BJ (cell line): ENCODE measurements around the gene VRK2. TPM values are rescaled to one million over a fixed set of nuclear protein-coding genes. Genes with fewer than 3 reads are reported as not detected.
"Not testable (repeated sequence)": the region's sequence is repeated elsewhere in the genome, so short reads cannot be mapped to it uniquely, and the experiment has no call there.

Experiments
- CTCF ChIA-PET: fragments of 350-600 bp; formaldehyde crosslinking; extraction: SDS; loops from one replicate; lab custom pipeline; 2021; ENCODE audit warnings: antibody characterized with exemption, inconsistent platforms; lab: Yijun Ruan, JAX
- POLR2A ChIA-PET: fragments of 300-600 bp; sonication (Branson Sonifier 250); formaldehyde crosslinking; extraction: SDS; loops from one replicate; lab custom pipeline; 2021; ENCODE audit warnings: antibody characterized with exemption; lab: Charles Lee
- DNase-seq: peaks from one replicate; pipeline ENCODE4 v3.0.0-alpha.2; 2011; ENCODE audit warnings: low read depth
- H3K27me3 ChIP-seq: 2 replicates; pipeline ENCODE4 v1.6.0; 2011; ENCODE audit warnings: low read length; ENCODE audit not compliant: control insufficient read depth, insufficient read depth
- H3K36me3 ChIP-seq: 2 replicates; pipeline ENCODE4 v1.5.1; 2011; ENCODE audit warnings: low read length; ENCODE audit not compliant: control insufficient read depth, insufficient read depth
- H3K4me3 ChIP-seq: 2 replicates; pipeline ENCODE4 v1.5.1; 2011; ENCODE audit warnings: low read depth, mild to moderate bottlenecking, control low read depth, low read length
- CTCF ChIP-seq: IDR thresholded peaks from 2 replicates; pipeline ENCODE4 v1.5.1; 2011; ENCODE audit warnings: low read depth, mild to moderate bottlenecking, control low read depth, inconsistent platforms, low read length, moderate library complexity; ENCODE audit not compliant: insufficient read depth
- polyA plus RNA-seq: library from polyadenylated mRNA; depleted of rRNA; stranded (reverse); fragments of >200 nt; gene quantifications from 2 replicates; pipeline ENCODE4 v1.2.3, GENCODE V29; 2011

VRK2 gene
- polyA plus RNA-seq, 1 experiment = 11.9 TPM

GRCh38 chr2:58156780-58157179 is 110.2 kb downstream of the VRK2 start:
- Histone ChIP-seq H3K4me3 (no peak overlapping the region), H3K27me3 (no peaks in the 10 kb centered on the region), H3K36me3 (no peaks in the 10 kb centered on the region)
- POLR2A ChIA-PET = no interaction called here
- CTCF ChIA-PET = interaction anchor here (0.8 kb wide), 2 partner anchors 9 to 207 kb away, joined by 3 read pairs; no protein-coding TSS in a partner anchor
- peak; percentile 83 for DNase-seq
- no peak for TF ChIP-seq CTCF

DNA sequence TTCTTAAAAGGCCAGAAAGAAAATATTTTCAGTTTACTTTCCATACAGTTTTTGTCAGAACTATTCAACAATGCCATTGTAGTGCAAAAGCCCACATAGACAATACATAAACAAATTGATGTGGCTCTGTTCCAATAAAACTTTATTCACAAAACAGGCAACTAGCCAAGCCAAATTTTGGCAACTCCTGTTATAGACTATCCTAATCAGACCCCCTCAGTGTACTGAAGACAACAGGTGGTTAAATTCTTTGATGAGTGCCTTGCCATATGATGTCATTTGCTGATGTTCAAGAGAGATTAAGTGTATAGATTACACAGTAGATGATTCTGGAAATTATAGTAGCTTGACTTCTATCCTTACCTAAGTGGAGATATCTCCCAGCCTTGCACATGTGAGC is 111.1 kb downstream of the VRK2 start:
- Histone ChIP-seq H3K4me3 (no peak overlapping the region), H3K27me3 (no peaks in the 10 kb centered on the region), H3K36me3 (0 out of 2 replicates have a peak, but pooled peaks cover 1% of the 10 kb centered on the region)
- DNase-seq = no peak
- CTCF ChIA-PET = interaction anchor here (1.3 kb wide), 1 partner anchor 9 kb away, joined by 3 read pairs; no protein-coding TSS in a partner anchor
- POLR2A ChIA-PET = no interaction called here
- no peak for TF ChIP-seq CTCF

GRCh38 chr2:58158481-58158880 is 111.9 kb downstream of the VRK2 start:
- DNase-seq = no peak
- no peaks in the 10 kb centered on the region for H3K27me3 ChIP-seq
- ChIA-PET CTCF (interaction anchor here (1.3 kb wide), 1 partner anchor 9 kb away, joined by 3 read pairs; no protein-coding TSS in a partner anchor), POLR2A (no interaction called here)
- H3K4me3 ChIP-seq = no peak overlapping the region
- H3K36me3 ChIP-seq = 0 out of 2 replicates have a peak, but pooled peaks cover 1% of the 10 kb centered on the region
- TF ChIP-seq CTCF = no peak

- H3K4me3 ChIP-seq = no peak overlapping the region
- no peak for TF ChIP-seq CTCF
- H3K36me3 ChIP-seq = 0 out of 2 replicates have a peak, but pooled peaks cover 1% of the 10 kb centered on the region
- CTCF ChIA-PET = no interaction called here
- H3K27me3 ChIP-seq = no peaks in the 10 kb centered on the region
- DNase-seq = no peak
- POLR2A ChIA-PET = no interaction called here
Measured at GRCh38 chr2:58163913-58164312, 117.3 kb downstream of the VRK2 start.

GRCh38 chr2:58168130-58168529 is 121.5 kb downstream of the VRK2 start:
- H3K4me3 ChIP-seq, POLR2A ChIA-PET, DNase-seq, H3K36me3 ChIP-seq, H3K27me3 ChIP-seq: not testable (repeated sequence)
- CTCF ChIA-PET = interaction anchor here (0.9 to 1.4 kb wide), 2 partner anchors 24 to 262 kb away, joined by 3 read pairs; no protein-coding TSS in a partner anchor

GRCh38 chr2:58169845-58170244 is 123.2 kb downstream of the VRK2 start:
- POLR2A ChIA-PET, H3K4me3 ChIP-seq, H3K27me3 ChIP-seq, DNase-seq, H3K36me3 ChIP-seq: not testable (repeated sequence)
- CTCF ChIA-PET = interaction anchor here (1.0 kb wide), 1 partner anchor 27 kb away, joined by 3 read pairs; no protein-coding TSS in a partner anchor

- H3K36me3 ChIP-seq, POLR2A ChIA-PET, DNase-seq, H3K4me3 ChIP-seq, H3K27me3 ChIP-seq: not testable (repeated sequence)
- CTCF ChIA-PET = interaction anchor here (0.6 to 1.0 kb wide), 2 partner anchors 20 to 28 kb away, joined by 3 read pairs; no protein-coding TSS in a partner anchor
Measured at GRCh38 chr2:58170334-58170933, 123.8 kb downstream of the VRK2 start.

DNA sequence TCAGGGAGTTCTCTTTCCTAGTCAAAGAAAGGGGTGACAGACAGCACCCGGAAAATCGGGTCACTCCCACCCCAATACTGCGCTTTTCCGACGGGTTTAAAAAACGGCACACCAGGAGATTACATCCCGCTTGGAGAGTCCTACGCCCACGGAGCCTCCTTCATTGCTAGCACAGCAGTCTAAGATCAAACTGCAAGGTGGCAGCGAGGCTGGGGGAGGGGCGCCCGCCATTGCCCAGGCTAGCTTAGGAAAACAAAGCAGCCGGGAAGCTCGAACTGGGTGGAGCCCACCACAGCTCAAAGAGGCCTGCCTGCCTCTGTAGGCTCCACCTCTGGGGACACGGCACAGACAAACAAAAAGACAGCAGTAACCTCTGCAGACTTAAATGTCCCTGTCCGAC is 125.2 kb downstream of the VRK2 start:
- CTCF ChIA-PET, H3K4me3 ChIP-seq, H3K36me3 ChIP-seq, H3K27me3 ChIP-seq, POLR2A ChIA-PET, DNase-seq: not testable (repeated sequence)

DNA sequence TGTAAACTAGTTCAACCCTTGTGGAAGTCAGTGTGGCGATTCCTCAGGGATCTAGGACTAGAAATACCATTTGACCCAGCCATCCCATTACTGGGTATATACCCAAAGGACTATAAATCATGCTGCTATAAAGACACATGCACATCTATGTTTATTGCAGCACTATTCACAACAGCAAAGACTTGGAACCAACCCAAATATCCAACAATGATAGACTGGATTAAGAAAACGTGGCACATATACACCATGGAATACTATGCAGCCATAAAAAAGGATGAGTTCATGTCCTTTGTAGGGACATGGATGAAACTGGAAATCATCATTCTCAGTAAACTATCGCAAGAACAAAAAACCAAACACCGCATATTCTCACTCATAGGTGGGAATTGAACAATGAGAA is 130.6 kb downstream of the VRK2 start:
- POLR2A ChIA-PET, H3K36me3 ChIP-seq, CTCF ChIA-PET, H3K27me3 ChIP-seq, DNase-seq, H3K4me3 ChIP-seq: not testable (repeated sequence)
